Kidney (tissue), 14 donors: ENCODE data around the gene RAD17. TPM values are rescaled to one million over a fixed set of nuclear protein-coding genes. Genes with fewer than 3 reads are reported as not detected.
"Not testable (repeated sequence)": the region's sequence is repeated elsewhere in the genome, so short reads cannot be mapped to it uniquely, and the experiment has no call there.

ENCODE experiments used
- DNase-seq, 5 donors: peaks; one replicate each; pipeline ENCODE4 v3.0.0-alpha.2; 2013 to 2020
- FAIRE-seq: peaks from 2 replicates; lab custom pipeline; 2012; peaks lifted over from hg19 to GRCh38; lab: Jason Lieb, UNC
- H3K27ac ChIP-seq, 2 donors: one replicate each; pipeline ENCODE4 v1.7.0; 2013; ENCODE audit warnings: low read depth in 2 of 2, low read length in 2 of 2, inconsistent platforms in 1 of 2
- H3K27me3 ChIP-seq: one replicate; pipeline ENCODE4 v1.7.1; 2013; ENCODE audit warnings: low read length, inconsistent platforms; ENCODE audit not compliant: control insufficient read depth, insufficient read depth
- H3K36me3 ChIP-seq, 3 donors: one replicate each; pipeline versions ENCODE4 v1.7.0 to v1.7.1; 2013; ENCODE audit warnings: low read length in 3 of 3, control low read depth in 1 of 3, inconsistent platforms in 1 of 3; ENCODE audit not compliant: insufficient read depth in 3 of 3, control insufficient read depth in 2 of 3
- H3K4me1 ChIP-seq, 3 donors: one replicate each; pipeline versions ENCODE4 v1.7.0 to v1.7.1; 2013; ENCODE audit warnings: low read length in 3 of 3, inconsistent platforms in 1 of 3, low read depth in 1 of 3; ENCODE audit not compliant: control insufficient read depth in 2 of 3, insufficient read depth in 2 of 3
- H3K4me3 ChIP-seq, 3 donors: one replicate each; pipeline versions ENCODE4 v1.7.0 to v1.8.1; 2013; ENCODE audit warnings: low read length in 3 of 3, control low read depth in 1 of 3, inconsistent platforms in 1 of 3
- H3K9ac ChIP-seq, 3 donors: one replicate each; pipeline versions ENCODE4 v1.7.0 to v1.7.1; 2013; ENCODE audit warnings: low read length in 3 of 3, control low read depth in 1 of 3, inconsistent platforms in 1 of 3
- H3K9me3 ChIP-seq, 3 donors: one replicate each; pipeline versions ENCODE4 v1.7.0 to v1.7.1; 2013; ENCODE audit warnings: low read length in 3 of 3, control low read depth in 1 of 3, inconsistent platforms in 1 of 3; ENCODE audit not compliant: control insufficient read depth in 2 of 3, insufficient read depth in 1 of 3
- CTCF ChIP-seq: IDR thresholded peaks from 3 replicates; pipeline ENCODE4 v1.5.1; 2012; ENCODE audit warnings: mild to moderate bottlenecking, moderate library complexity, borderline replicate concordance; ENCODE audit not compliant: insufficient read depth; ENCODE audit errors: extremely low read depth
- intact Hi-C: fragments of 100-400 bp; cut with DNase I; formaldehyde crosslinking; loops from one replicate; pipeline ENCODE4 v1.11.1; 2022
- polyA plus RNA-seq: library from polyadenylated mRNA; stranded (reverse); fragments of 350-450 nt; fragmentation: Illumina TruSeq; extraction: RNeasy Lipid Tissue Mini Kit (QIAGEN cat#74804); gene quantifications from one replicate; pipeline ENCODE4 v1.2.3, GENCODE V29; 2014; ENCODE audit warnings: low read depth, low replicate concordance; ENCODE audit not compliant: insufficient read depth
- total RNA-seq: library from RNA; stranded (reverse); fragmentation: NEBNext Ultra II Directional; extraction: Animal tissue kit (Norgen Biotek cat#: 25700); gene quantifications from one replicate; pipeline ENCODE4 v1.2.1, GENCODE V29; 2021
- donor health status: control.
- donor health status: control.
- donor health status: control.
- donor health status: control.
- donor health status: control.
- donor health status: DM: yes; HTN: yes; CAD: no.
- donor health status: Normal renal cell carcinoma (clear cell type).

RAD17 gene
- total and polyA plus RNA-seq, 2 donors from 2014 or later = 19.7 to 26.6 TPM

GRCh38 chr5:69368458-69369339, 919 bp upstream of the RAD17 start:
- Histone ChIP-seq H3K4me3 (peak overlapping the region; percentile 85 to 97 (median 97)), H3K9me3 (no peaks in the 10 kb centered on the region), H3K27ac (peak overlapping the region; percentile 98 to 100), H3K27me3 (no peaks in the 10 kb centered on the region), H3K4me1 (peaks cover 0 to 10% (median 4%) of the 10 kb centered on the region in 3 donors), H3K9ac (peak overlapping the region; percentile 94), H3K36me3 (peaks cover 6 to 11% (median 8%) of the 10 kb centered on the region in 3 donors)
- DNase-seq (peak in 2 of 5 donors; percentile 69 to 76), FAIRE-seq (no peak)
- TF ChIP-seq CTCF = no peak
- intact Hi-C loops = no loop called here

- peak overlapping the region in 1 of 2 donors; percentile 100 for H3K27ac ChIP-seq
- intact Hi-C loops, H3K27me3 ChIP-seq, H3K36me3 ChIP-seq, DNase-seq, H3K9me3 ChIP-seq, FAIRE-seq: not testable (repeated sequence)
- H3K9ac ChIP-seq = peak overlapping the region; percentile 74 to 94 (median 92)
- H3K4me1 ChIP-seq = peaks cover 0 to 10% (median 4%) of the 10 kb centered on the region in 3 donors
- H3K4me3 ChIP-seq = peak overlapping the region; percentile 85 to 97 (median 97)
Measured at GRCh38 chr5:69370335-69370734, 717 bp downstream of the RAD17 start.

GRCh38 chr5:69372394-69372793, 2.8 kb downstream of the RAD17 start:
- TF ChIP-seq CTCF = no peak

GRCh38 chr5:69374911-69375446, 5.4 kb downstream of the RAD17 start:
- DNase-seq (no peak), FAIRE-seq (no peak)
- Histone ChIP-seq H3K9me3 (no peaks in the 10 kb centered on the region), H3K27ac (no peak overlapping the region), H3K36me3 (peaks cover 0 to 25% (median 3%) of the 10 kb centered on the region in 3 donors), H3K27me3 (no peaks in the 10 kb centered on the region), H3K4me1 (peaks cover 0 to 5% (median 0%) of the 10 kb centered on the region in 3 donors), H3K9ac (no peak overlapping the region), H3K4me3 (no peak overlapping the region)
- intact Hi-C loops = no loop called here
- no peak for TF ChIP-seq CTCF

More at GRCh38 chr5:69372394-69372793, 2.8 kb downstream of the RAD17 start:
- Histone ChIP-seq H3K27me3 (no peaks in the 10 kb centered on the region), H3K9me3 (no peaks in the 10 kb centered on the region), H3K36me3 (peaks cover 0 to 16% (median 0%) of the 10 kb centered on the region in 3 donors), H3K4me3 (no peak overlapping the region), H3K4me1 (peaks cover 0 to 10% (median 4%) of the 10 kb centered on the region in 3 donors), H3K27ac (no peak overlapping the region), H3K9ac (no peak overlapping the region)
- no peak for FAIRE-seq
- DNase-seq = no peak
- intact Hi-C loops = no loop called here
